OCI-M1 (cell line): ENCODE measurements around the gene FAM89B.
A peak's percentile ranks its signal among the peaks of the same experiment; 100 is the strongest.
"Not testable (repeated sequence)": the region's sequence is repeated elsewhere in the genome, so short reads cannot be mapped to it uniquely, and the experiment has no call there.

Source experiments
- DNase-seq: peaks from one replicate; lab custom pipeline; 2025; lab: John Stamatoyannopoulos, UW

The FAM89B gene

GRCh38 chr11:65556470-65557279 is 15.7 kb upstream of the FAM89B start:
- no peak for DNase-seq

GRCh38 chr11:65557280-65558001 is 14.9 kb upstream of the FAM89B start:
- DNase-seq, result no peak

DNA sequence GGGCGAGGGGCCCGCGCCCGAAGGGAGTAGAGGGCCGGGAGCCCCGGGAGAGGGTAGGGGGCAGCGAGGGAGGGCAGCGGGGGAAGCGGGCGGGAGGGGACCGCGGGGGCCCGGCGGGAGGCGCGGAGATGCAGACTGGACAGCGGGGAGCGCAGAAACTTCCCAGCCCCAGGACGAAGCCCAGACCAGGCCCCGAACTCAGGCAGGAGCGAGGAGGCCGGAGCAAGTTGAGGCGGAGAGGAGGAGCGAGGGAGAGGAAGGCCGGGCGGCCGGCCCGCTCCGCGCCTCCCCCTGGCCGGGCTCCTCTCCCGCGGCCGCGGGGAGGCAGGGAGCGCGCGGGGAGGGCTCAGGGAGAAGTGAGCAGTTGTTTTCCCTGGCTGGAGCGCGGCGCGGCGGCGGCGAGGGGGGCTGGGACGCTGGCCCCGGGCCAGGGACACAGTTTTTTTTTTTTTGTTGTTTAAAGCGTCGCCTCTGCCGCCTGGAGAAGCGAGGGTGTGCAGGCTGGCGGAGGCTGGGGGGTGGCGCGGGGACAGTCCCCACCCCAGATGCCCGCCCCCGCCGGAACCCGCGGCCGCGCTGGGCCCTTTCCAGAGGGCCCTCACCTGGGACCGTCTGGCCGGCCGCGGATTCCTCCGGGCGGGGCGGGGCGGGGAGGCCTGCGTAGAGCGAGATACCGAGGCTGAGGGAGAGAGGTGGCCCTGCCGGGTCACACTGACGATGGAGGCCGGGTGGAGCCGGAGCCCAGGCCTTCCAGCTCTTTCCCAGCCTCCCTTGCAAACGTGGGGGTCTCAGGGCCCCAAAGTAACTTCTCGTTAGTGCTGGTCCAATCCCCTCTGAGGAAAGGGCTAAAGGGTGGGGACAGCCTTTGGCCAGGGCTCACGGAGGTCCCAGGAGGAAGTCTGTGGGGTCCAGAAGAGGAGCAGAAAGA is 14.1 kb upstream of the FAM89B start, which contains the start of gene LTBP3:
TSS of gene LTBP3 (minus strand) at position 358 of the 928 bp plus-strand sequence. CDS start 400 bp downstream, outside the sequence.
- peak; percentile 70 for DNase-seq

DNA sequence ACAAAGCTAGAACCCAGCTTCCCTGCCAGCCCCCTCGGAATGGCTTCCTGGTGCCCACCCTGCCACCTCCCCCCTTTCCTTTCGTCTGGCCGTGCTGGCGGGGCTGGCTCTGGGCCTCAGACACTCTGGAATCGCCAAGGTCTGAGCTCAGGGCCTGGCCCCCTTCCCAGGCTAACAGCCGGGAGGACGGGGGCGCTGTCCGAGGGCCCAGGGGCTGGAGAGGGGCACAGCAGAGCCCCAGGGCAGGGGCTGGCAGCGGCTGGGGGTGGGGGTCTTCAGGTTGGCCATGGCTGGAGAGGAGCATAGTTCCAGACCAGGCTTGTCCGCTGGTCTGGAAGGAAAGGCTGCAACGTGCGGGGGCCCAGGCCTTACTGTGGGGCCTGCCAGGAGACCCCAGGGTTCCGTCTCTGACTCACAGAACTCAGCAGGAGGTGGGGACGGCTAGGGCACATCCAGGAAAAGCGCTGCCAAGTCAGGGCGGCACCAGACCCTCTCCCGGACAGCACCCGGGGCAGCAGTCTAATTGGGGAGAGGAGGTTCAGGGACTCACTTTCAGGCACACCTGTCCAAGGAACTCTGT is 13.3 kb upstream of the FAM89B start:
- no peak for DNase-seq

- no peak for DNase-seq
Observed at GRCh38 chr11:65559535-65559934, 12.8 kb upstream of the FAM89B start.

- peak; percentile 23 for DNase-seq
Observed at GRCh38 chr11:65559951-65560537, 12.3 kb upstream of the FAM89B start.

DNA sequence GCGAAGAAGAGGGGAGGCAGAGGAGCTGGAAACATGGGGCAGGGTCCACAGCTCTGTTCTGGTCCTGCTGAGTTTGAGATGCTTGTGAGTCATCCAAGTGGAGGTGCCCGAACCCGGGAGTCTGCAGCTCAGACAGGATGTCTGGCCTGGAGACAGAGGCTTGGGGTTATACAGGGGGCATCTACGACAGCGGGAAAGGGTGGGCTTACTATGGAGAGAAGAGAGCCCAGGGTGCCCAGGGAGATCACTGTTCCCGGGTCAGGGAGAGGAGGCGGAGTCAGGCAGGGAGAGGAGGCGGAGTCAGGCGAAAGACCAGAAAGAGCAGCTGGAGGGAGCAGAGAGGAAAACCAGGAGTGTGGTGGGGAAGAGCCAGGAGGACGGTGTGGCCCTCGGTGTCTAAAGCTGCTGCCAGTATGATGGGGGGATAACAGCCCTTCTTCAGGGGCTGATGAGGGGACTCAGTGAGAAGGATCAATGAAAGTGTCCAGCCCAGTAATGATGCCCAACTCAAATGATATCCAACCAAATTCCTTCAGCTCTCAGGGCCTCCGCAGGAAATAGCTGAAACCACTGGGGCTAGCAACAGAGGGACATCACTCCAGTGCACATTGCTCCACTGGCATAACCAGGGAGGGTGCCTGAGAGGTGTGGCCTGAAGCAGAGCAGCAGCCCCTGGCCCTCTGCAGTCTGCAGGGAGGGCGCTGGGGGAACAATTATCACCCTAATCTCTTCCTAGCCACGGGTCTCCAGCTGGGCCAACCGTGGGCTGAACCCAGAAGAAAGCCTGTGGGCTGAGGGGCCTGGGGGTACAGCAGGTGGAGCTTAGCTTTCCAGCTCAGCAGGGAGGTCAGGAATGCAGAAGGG is 11.6 kb upstream of the FAM89B start:
- DNase-seq, result no peak

GRCh38 chr11:65562020-65562419 is 10.3 kb upstream of the FAM89B start:
- no peak for DNase-seq

GRCh38 chr11:65562788-65563187 is 9.6 kb upstream of the FAM89B start:
- no peak for DNase-seq

DNA sequence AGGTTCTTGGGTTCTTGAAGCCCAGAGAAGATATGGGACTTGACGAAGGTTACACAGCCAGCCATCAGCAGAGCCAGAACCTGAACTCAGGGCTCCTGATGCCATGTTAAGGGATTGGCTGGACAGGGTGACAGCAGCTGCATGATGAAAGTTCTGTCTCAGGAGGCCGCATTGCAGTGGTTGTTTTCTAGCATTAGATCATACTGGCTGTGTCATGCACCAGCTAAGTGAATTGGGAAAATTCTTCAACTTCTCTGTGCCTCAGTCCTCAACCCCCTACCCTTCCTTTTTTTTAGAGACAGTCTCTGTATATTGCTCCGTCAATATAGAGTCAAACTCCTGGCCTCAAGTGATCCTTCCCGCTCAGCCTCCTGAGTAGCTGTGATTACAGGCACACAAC is 8.7 kb upstream of the FAM89B start:
- no peak for DNase-seq

DNA sequence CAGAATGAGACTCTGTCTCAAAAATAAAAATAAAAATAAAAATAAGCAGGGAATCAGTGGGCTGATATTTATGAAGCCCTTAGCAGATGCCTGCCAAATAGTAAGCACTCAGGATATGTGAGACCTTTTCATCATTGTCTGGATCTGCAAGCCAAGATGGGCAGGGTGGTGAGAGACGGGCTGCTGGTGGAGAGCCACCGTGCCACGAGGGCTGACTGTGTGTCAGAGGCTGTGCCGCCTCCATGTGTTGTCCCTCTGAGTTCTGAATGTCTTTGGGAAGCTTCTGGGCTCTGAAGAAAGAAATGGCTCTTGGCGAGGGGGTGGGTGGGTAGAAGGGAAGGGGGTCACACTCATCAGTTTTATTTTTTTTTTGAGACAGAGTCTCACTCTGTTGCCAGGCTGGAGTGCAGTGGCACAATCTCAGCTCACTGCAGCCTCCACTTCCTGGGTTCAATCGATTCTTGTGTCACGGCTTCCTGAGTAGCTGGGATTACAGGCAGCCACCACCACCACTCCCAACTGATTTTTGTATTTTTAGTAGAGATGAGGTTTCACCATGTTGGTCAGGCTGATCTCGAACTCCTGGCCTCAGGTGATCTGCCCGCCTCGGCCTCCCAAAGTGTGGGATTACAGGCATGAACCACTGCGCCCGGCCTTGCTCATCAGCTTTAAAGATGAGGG is 7.3 kb upstream of the FAM89B start:
- not testable (repeated sequence) for DNase-seq

DNA sequence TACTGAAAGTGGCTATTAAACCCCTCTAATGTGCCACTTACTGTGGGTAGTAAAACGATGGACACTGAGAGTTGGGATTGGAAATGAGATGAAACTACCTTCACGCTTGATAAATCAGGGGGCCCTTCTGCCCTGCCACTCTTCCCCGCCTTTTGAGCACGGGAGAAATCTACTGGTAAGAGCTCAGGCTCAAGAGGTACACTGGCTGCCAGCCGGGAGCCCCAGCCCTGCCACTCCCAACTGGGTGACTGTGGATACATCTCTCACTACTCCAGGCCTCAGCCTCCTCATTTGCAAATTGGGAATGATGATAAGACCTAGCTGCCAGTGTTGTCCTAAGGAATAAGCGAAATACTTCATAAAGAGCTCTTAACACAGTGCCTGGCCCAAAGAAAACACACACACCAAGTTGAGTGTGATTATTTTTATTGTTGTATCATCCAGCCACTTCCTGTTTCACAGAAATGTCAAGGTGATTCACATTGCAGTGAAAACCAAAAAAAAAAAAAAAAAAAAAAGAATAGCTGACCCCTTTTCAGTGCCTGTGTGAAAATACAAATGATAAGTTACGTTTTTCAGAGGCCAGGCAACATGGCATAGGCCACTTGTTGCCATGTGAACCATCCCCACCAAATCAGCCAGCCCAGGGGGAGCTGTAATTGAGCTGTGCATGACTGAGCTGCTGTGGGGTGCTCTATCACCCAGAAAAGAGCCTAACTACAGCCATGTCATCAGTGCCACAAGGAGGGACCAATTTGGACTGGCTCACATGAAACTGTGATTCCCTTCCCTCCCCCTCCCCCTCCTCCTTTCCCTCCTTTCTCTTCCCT is 6.5 kb upstream of the FAM89B start:
- no peak for DNase-seq

- DNase-seq, result no peak
Observed at GRCh38 chr11:65569164-65569972, 3.0 kb upstream of the FAM89B start.

- DNase-seq, result peak; percentile 99
Observed at GRCh38 chr11:65569973-65570918, 2.1 kb upstream of the FAM89B start, which contains the start of gene ZNRD2. Gene ZNRD2 (plus strand): TSS chr11:65570477. CDS start chr11:65570492, 15 bp downstream.

- DNase-seq, result no peak
Observed at GRCh38 chr11:65571420-65571819, 918 bp upstream of the FAM89B start.

GRCh38 chr11:65571940-65572339 is 398 bp upstream of the FAM89B start:
- DNase-seq, result peak; percentile 62
